ENCODE results near the gene IMMP2L.
"Not testable (repeated sequence)": the region's sequence is repeated elsewhere in the genome, so short reads cannot be mapped to it uniquely, and the experiment has no call there.

The IMMP2L gene

GRCh38 chr7:110669410-110669809, 892.9 kb downstream of the IMMP2L start:
- no peak for DNase-seq

GRCh38 chr7:110664803-110665202, 897.5 kb downstream of the IMMP2L start:
- DNase-seq: no peak

- not testable (repeated sequence) for DNase-seq
These were observed 901.7 kb downstream of the IMMP2L start for GRCh38 chr7:110660637-110661036.

GRCh38 chr7:110650328-110650727, 912.0 kb downstream of the IMMP2L start:
- DNase-seq: no peak

- DNase-seq: no peak
These were observed 915.0 kb downstream of the IMMP2L start for GRCh38 chr7:110647266-110647665.

GRCh38 chr7:110646804-110647203, 915.5 kb downstream of the IMMP2L start:
- no peak for DNase-seq

- DNase-seq: no peak
These were observed 916.7 kb downstream of the IMMP2L start for GRCh38 chr7:110645616-110646015.

- no peak for DNase-seq
These were observed 917.2 kb downstream of the IMMP2L start for GRCh38 chr7:110645060-110645459.

GRCh38 chr7:110637252-110637651, 925.0 kb downstream of the IMMP2L start:
- DNase-seq: no peak

- no peak for DNase-seq
These were observed 929.0 kb downstream of the IMMP2L start for GRCh38 chr7:110633313-110633712.

GRCh38 chr7:110626414-110626813, 935.9 kb downstream of the IMMP2L start:
- no peak for DNase-seq

- no peak for DNase-seq
These were observed 937.0 kb downstream of the IMMP2L start for GRCh38 chr7:110625294-110625693.

GRCh38 chr7:110623436-110623835, 938.9 kb downstream of the IMMP2L start:
- no peak for DNase-seq

- DNase-seq: no peak
These were observed 941.0 kb downstream of the IMMP2L start for GRCh38 chr7:110621289-110621688.

- DNase-seq: no peak
These were observed 942.1 kb downstream of the IMMP2L start for GRCh38 chr7:110620110-110620735.
